CD4-positive, alpha-beta memory T cell (primary cell): ENCODE data around the gene FBXL14. TPM values are rescaled to one million over a fixed set of nuclear protein-coding genes. Genes with fewer than 3 reads are reported as not detected.

ENCODE experiments used
- CTCF ChIA-PET: fragments of 350-600 bp; sonication (Branson Sonifier 250); formaldehyde crosslinking; loops from one replicate; lab custom pipeline; 2021; ENCODE audit warnings: inconsistent platforms; ENCODE audit not compliant: partially characterized antibody; lab: Charles Lee
- POLR2A ChIA-PET: fragments of 350-600 bp; sonication (Branson Sonifier 250); formaldehyde crosslinking; loops from one replicate; lab custom pipeline; 2021; ENCODE audit not compliant: partially characterized antibody; lab: Charles Lee
- DNase-seq, 5 donors: peaks; one replicate each; pipeline versions ENCODE4 v3.0.0 to v3.0.0-alpha.2; 2020 to 2022; ENCODE audit warnings: mixed read lengths in 1 of 5
- H3K27ac ChIP-seq: one replicate; pipeline ENCODE4 v1.7.0; 2013; ENCODE audit warnings: low read depth, low read length
- H3K27me3 ChIP-seq: 2 replicates; pipeline ENCODE4 v1.7.0; 2013; ENCODE audit warnings: mild to moderate bottlenecking, low read length, moderate library complexity; ENCODE audit not compliant: insufficient read depth
- H3K36me3 ChIP-seq: 2 replicates; pipeline ENCODE4 v1.7.0; 2013; ENCODE audit warnings: mild to moderate bottlenecking, low read length, moderate library complexity; ENCODE audit not compliant: insufficient read depth
- H3K4me1 ChIP-seq: 2 replicates; pipeline ENCODE4 v1.7.0; 2013; ENCODE audit warnings: mild to moderate bottlenecking, low read length, moderate library complexity; ENCODE audit not compliant: insufficient read depth
- H3K4me3 ChIP-seq, 2 donors: one replicate each; pipeline ENCODE4 v1.7.0; 2013; ENCODE audit warnings: low read length in 2 of 2, mild to moderate bottlenecking in 1 of 2
- H3K9me3 ChIP-seq, 2 donors: one replicate each; pipeline ENCODE4 v1.7.0; 2013; ENCODE audit warnings: low read length in 2 of 2, control low read depth in 1 of 2; ENCODE audit not compliant: control insufficient read depth in 1 of 2
- H3K27ac Mint-ChIP-seq, 7 donors: one replicate each; pipeline ENCODE4 v1.8.0; 2020 to 2021; ENCODE audit warnings: mixed read lengths in 7 of 7, mild to moderate bottlenecking in 6 of 7, inconsistent platforms in 3 of 7, moderate library complexity in 3 of 7
- H3K27me3 Mint-ChIP-seq, 2 donors: one replicate each; pipeline ENCODE4 v1.8.0; 2020 to 2021; ENCODE audit warnings: mixed read lengths in 2 of 2
- H3K36me3 Mint-ChIP-seq, 2 donors: one replicate each; pipeline ENCODE4 v1.8.0; 2020 to 2021; ENCODE audit warnings: mixed read lengths in 2 of 2, inconsistent platforms in 1 of 2, mild to moderate bottlenecking in 1 of 2
- H3K4me1 Mint-ChIP-seq, 4 donors: one replicate each; pipeline ENCODE4 v1.8.0; 2020 to 2021; ENCODE audit warnings: mixed read lengths in 4 of 4, mild to moderate bottlenecking in 1 of 4
- H3K4me3 Mint-ChIP-seq, 8 donors: one replicate each; pipeline ENCODE4 v1.8.0; 2020 to 2021; ENCODE audit warnings: mixed read lengths in 8 of 8, mild to moderate bottlenecking in 7 of 8, moderate library complexity in 6 of 8, inconsistent platforms in 3 of 8
- H3K9me3 Mint-ChIP-seq, 8 donors: one replicate each; pipeline ENCODE4 v1.8.0; 2020 to 2021; ENCODE audit warnings: mixed read lengths in 8 of 8, mild to moderate bottlenecking in 5 of 8, inconsistent platforms in 3 of 8, moderate library complexity in 1 of 8
- intact Hi-C: fragments of 100-400 bp; cut with micrococcal nuclease; formaldehyde crosslinking; loops from one replicate; pipeline ENCODE4 v1.15.1; 2023
- polyA plus RNA-seq, 2 donors: library from polyadenylated mRNA; unstranded; fragments of 300-500 nt; fragmentation: Illumina TruSeq; gene quantifications; one replicate each; pipeline ENCODE4 v1.2.3, GENCODE V29; 2021
- total RNA-seq, 2 experiments: library from RNA; stranded (reverse); gene quantifications; one replicate each; pipeline ENCODE4 v1.2.3, GENCODE V29; 2021

Gene FBXL14
- total and polyA plus RNA-seq, 4 experiments from 2014 or later = 14.6 to 43.4 (median 35.4) TPM

DNA sequence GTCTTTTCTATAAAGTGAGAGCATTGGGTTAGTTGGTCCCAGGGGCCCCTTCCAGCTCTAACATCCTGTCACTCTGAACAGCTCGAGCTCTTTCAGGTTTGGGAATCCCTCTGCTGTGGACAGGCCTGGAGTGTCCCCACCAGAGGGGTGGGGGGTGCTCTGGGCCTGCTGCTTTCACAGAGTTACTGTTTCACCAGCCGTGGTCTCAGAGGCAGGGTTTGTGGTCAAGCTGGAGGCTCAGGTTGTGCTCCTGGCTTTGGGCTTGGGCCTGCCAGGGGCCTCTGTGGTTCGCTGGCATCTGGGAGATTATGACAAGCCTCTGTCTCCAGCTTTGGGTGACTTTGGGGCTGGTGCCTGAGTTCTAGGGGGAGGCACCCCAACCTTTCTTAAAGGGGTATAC lies 59.6 kb downstream of the FBXL14 start:
- no peaks in the 10 kb centered on the region for H3K9me3 ChIP-seq
- no peaks in the 10 kb centered on the region for H3K36me3 ChIP-seq
- ChIA-PET CTCF (interaction anchor here (0.8 kb wide), 2 partner anchors 49 to 55 kb away, joined by 3 to 4 read pairs; no protein-coding TSS in a partner anchor), POLR2A (interaction anchor here (1.0 kb wide), 1 partner anchor 59 kb away, joined by 3 read pairs; no protein-coding TSS in a partner anchor)
- no peaks in the 10 kb centered on the region for H3K36me3 Mint-ChIP-seq
- H3K27me3 Mint-ChIP-seq = peaks cover 42 to 53% of the 10 kb centered on the region in 2 donors
- H3K4me1 Mint-ChIP-seq = peaks cover 20 to 30% (median 22%) of the 10 kb centered on the region in 4 donors
- no peak overlapping the region for H3K27ac Mint-ChIP-seq
- H3K27ac ChIP-seq = no peak overlapping the region
- no peak overlapping the region for H3K4me3 ChIP-seq
- H3K4me3 Mint-ChIP-seq = no peak overlapping the region
- H3K27me3 ChIP-seq = peaks cover 36% of the 10 kb centered on the region
- peaks cover 37% of the 10 kb centered on the region for H3K4me1 ChIP-seq
- intact Hi-C loops = loop anchor here (5.0 kb wide), 2 partner anchors 58 to 73 kb away; partner anchors contain the start of gene FBXL14
- H3K9me3 Mint-ChIP-seq = no peaks in the 10 kb centered on the region
- DNase-seq = no peak

GRCh38 chr12:1533602-1534304 lies 60.6 kb downstream of the FBXL14 start:
- Histone ChIP-seq H3K27me3 (peaks cover 41% of the 10 kb centered on the region), H3K9me3 (no peaks in the 10 kb centered on the region), H3K36me3 (no peaks in the 10 kb centered on the region), H3K27ac (no peak overlapping the region), H3K4me1 (peaks cover 37% of the 10 kb centered on the region), H3K4me3 (peak overlapping the region in 1 of 2 donors; percentile 18)
- Mint-ChIP-seq H3K4me3 (peak overlapping the region; percentile 81 to 91 (median 86)), H3K27me3 (peaks cover 44 to 54% of the 10 kb centered on the region in 2 donors), H3K27ac (peak overlapping the region in 3 of 7 donors; percentile 2 to 58 (median 23)), H3K36me3 (no peaks in the 10 kb centered on the region), H3K9me3 (no peaks in the 10 kb centered on the region), H3K4me1 (peaks cover 22 to 34% (median 26%) of the 10 kb centered on the region in 4 donors)
- POLR2A ChIA-PET = interaction anchor here (0.5 kb wide), 1 partner anchor 50 kb away, joined by 3 read pairs; no protein-coding TSS in a partner anchor
- peak; percentile 30 to 45 (median 41) for DNase-seq
- intact Hi-C loops = loop anchor here (5.0 kb wide), 2 partner anchors 59 to 74 kb away; partner anchors contain the start of gene FBXL14
- CTCF ChIA-PET = interaction anchor here (0.8 to 1.2 kb wide), 3 partner anchors 8 to 416 kb away, joined by 3 to 6 read pairs (median 4); no protein-coding TSS in a partner anchor

GRCh38 chr12:1533205-1533601 lies 61.2 kb downstream of the FBXL14 start:
- H3K4me1 ChIP-seq = peaks cover 37% of the 10 kb centered on the region
- H3K27ac Mint-ChIP-seq = peak overlapping the region in 1 of 7 donors; percentile 33
- peak overlapping the region; percentile 81 to 91 (median 86) for H3K4me3 Mint-ChIP-seq
- ChIA-PET POLR2A (interaction anchor here (0.8 kb wide), 1 partner anchor 60 kb away, joined by 3 read pairs; no protein-coding TSS in a partner anchor), CTCF (interaction anchor here (1.0 to 1.3 kb wide), 3 partner anchors 9 to 415 kb away, joined by 3 to 6 read pairs (median 4); no protein-coding TSS in a partner anchor)
- H3K9me3 Mint-ChIP-seq = no peaks in the 10 kb centered on the region
- H3K27ac ChIP-seq = no peak overlapping the region
- H3K36me3 Mint-ChIP-seq = no peaks in the 10 kb centered on the region
- H3K27me3 ChIP-seq = peaks cover 39% of the 10 kb centered on the region
- DNase-seq = peak in 4 of 5 donors; percentile 33 to 47 (median 38)
- no peaks in the 10 kb centered on the region for H3K36me3 ChIP-seq
- H3K4me3 ChIP-seq = peak overlapping the region in 1 of 2 donors; percentile 18
- H3K9me3 ChIP-seq = no peaks in the 10 kb centered on the region
- intact Hi-C loops = loop anchor here (5.0 kb wide), 2 partner anchors 59 to 74 kb away; partner anchors contain the start of gene FBXL14
- H3K4me1 Mint-ChIP-seq = peaks cover 22 to 34% (median 26%) of the 10 kb centered on the region in 4 donors
- H3K27me3 Mint-ChIP-seq = peaks cover 47 to 54% of the 10 kb centered on the region in 2 donors

- Histone ChIP-seq H3K9me3 (no peaks in the 10 kb centered on the region), H3K27me3 (peaks cover 34% of the 10 kb centered on the region), H3K27ac (no peak overlapping the region), H3K36me3 (no peaks in the 10 kb centered on the region), H3K4me1 (peaks cover 37% of the 10 kb centered on the region), H3K4me3 (no peak overlapping the region)
- H3K36me3 Mint-ChIP-seq = no peaks in the 10 kb centered on the region
- H3K27ac Mint-ChIP-seq = peak overlapping the region in 2 of 7 donors; percentile 33 to 53
- intact Hi-C loops = loop anchor here (5.0 kb wide), 2 partner anchors 60 to 75 kb away; partner anchors contain the start of gene FBXL14
- H3K4me3 Mint-ChIP-seq = peak overlapping the region; percentile 81 to 91 (median 86)
- DNase-seq = no peak
- POLR2A ChIA-PET = interaction anchor here (0.8 kb wide), 1 partner anchor 60 kb away, joined by 3 read pairs; no protein-coding TSS in a partner anchor
- peaks cover 22 to 34% (median 26%) of the 10 kb centered on the region in 4 donors for H3K4me1 Mint-ChIP-seq
- H3K9me3 Mint-ChIP-seq = no peaks in the 10 kb centered on the region
- peaks cover 49 to 56% of the 10 kb centered on the region in 2 donors for H3K27me3 Mint-ChIP-seq
- CTCF ChIA-PET = interaction anchor here (1.0 to 1.3 kb wide), 3 partner anchors 10 to 415 kb away, joined by 3 to 6 read pairs (median 4); no protein-coding TSS in a partner anchor
Observed at GRCh38 chr12:1532375-1533165, 61.8 kb downstream of the FBXL14 start.

- peaks cover 22 to 34% (median 26%) of the 10 kb centered on the region in 4 donors for H3K4me1 Mint-ChIP-seq
- H3K27me3 Mint-ChIP-seq = peaks cover 45 to 51% of the 10 kb centered on the region in 2 donors
- Histone ChIP-seq H3K4me1 (peaks cover 37% of the 10 kb centered on the region), H3K27me3 (peaks cover 34% of the 10 kb centered on the region), H3K9me3 (no peaks in the 10 kb centered on the region), H3K36me3 (no peaks in the 10 kb centered on the region), H3K4me3 (no peak overlapping the region), H3K27ac (no peak overlapping the region)
- H3K27ac Mint-ChIP-seq = peak overlapping the region in 2 of 7 donors; percentile 26 to 53
- POLR2A ChIA-PET = no interaction called here
- DNase-seq = no peak
- CTCF ChIA-PET = interaction anchor here (0.9 to 1.3 kb wide), 2 partner anchors 12 to 414 kb away, joined by 3 to 5 read pairs; no protein-coding TSS in a partner anchor
- peak overlapping the region; percentile 63 to 91 (median 86) for H3K4me3 Mint-ChIP-seq
- no peaks in the 10 kb centered on the region for H3K9me3 Mint-ChIP-seq
- no peaks in the 10 kb centered on the region for H3K36me3 Mint-ChIP-seq
- intact Hi-C loops = loop anchor here (5.0 kb wide), 2 partner anchors 60 to 75 kb away; partner anchors contain the start of gene FBXL14
Observed at GRCh38 chr12:1531654-1532374, 62.6 kb downstream of the FBXL14 start.

DNA sequence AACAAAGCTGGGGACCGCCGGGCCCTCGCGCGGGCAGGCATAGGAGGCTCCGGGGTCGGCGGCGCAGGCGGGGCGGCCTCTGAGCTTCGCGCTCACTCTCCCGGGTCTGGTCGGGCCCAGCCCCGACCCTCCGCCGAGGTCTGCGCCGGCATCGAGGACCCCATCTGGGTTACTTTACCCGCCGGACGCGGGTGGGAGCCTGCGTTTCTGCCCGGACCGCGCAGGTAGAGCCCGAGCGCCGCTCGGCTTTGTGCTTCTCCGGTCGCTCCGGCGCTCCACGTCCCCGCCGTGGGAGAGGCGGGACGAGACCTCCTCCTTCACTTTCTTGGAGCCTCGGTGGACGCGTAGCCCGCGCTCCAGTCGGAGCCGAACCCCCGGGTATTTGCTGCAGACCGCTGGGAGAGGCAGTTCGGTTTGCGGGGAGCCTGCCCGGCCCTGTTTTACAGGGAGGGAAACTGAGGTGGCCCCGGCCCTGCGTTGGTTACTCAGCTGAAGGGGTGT lies 63.2 kb downstream of the FBXL14 start:
- H3K4me1 Mint-ChIP-seq = peaks cover 19 to 34% (median 26%) of the 10 kb centered on the region in 4 donors
- Histone ChIP-seq H3K27ac (no peak overlapping the region), H3K9me3 (no peaks in the 10 kb centered on the region), H3K4me3 (peak overlapping the region in 1 of 2 donors; percentile 19), H3K4me1 (peaks cover 37% of the 10 kb centered on the region), H3K36me3 (no peaks in the 10 kb centered on the region), H3K27me3 (peaks cover 34% of the 10 kb centered on the region)
- POLR2A ChIA-PET = no interaction called here
- H3K9me3 Mint-ChIP-seq = no peaks in the 10 kb centered on the region
- DNase-seq = peak in 1 of 5 donors; percentile 19
- no peaks in the 10 kb centered on the region for H3K36me3 Mint-ChIP-seq
- H3K4me3 Mint-ChIP-seq = peak overlapping the region; percentile 63 to 91 (median 77)
- peaks cover 42 to 52% of the 10 kb centered on the region in 2 donors for H3K27me3 Mint-ChIP-seq
- CTCF ChIA-PET = interaction anchor here (0.9 kb wide), 1 partner anchor 413 kb away, joined by 5 read pairs; no protein-coding TSS in a partner anchor
- no peak overlapping the region for H3K27ac Mint-ChIP-seq
- intact Hi-C loops = loop anchor here (5.0 kb wide), 2 partner anchors 61 to 76 kb away; partner anchors contain the start of gene FBXL14
